Activated CD4-positive, alpha-beta T cell treated with anti-CD3 and anti-CD28 coated beads, Interleukin-2, Interleukin-6, amounts not matched to agents 100 ng/mL and 50 ng/mL, durations not matched to agents 16 hours and 8 hours (primary cell): ENCODE measurements around the gene BBIP1.
A peak's percentile ranks its signal among the peaks of the same experiment; 100 is the strongest.
"Not testable (repeated sequence)": the region's sequence is repeated elsewhere in the genome, so short reads cannot be mapped to it uniquely, and the experiment has no call there.

Experiments
- DNase-seq: peaks from one replicate; pipeline ENCODE4 v3.0.0-alpha.2; 2020

The BBIP1 gene

DNA sequence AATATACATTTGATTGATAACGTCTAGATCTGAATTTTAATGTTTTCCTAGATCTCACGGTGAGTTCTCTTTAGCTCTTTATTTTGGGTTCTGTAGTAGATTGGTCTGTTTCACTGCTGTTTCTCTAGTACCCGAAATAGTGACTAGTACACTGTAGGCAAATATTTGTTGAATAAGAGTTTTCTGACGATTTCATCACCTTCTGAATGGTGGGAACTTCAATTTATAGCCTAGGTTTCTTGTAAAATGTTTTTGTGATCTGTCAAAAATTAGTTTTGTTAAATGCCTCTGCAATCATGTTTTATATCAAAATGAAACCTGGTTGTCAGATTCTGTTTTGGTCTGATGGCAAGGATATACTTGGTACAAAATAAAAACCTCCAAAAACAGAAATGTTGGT, 37.1 kb downstream of the BBIP1 start:
- DNase-seq = no peak

DNA sequence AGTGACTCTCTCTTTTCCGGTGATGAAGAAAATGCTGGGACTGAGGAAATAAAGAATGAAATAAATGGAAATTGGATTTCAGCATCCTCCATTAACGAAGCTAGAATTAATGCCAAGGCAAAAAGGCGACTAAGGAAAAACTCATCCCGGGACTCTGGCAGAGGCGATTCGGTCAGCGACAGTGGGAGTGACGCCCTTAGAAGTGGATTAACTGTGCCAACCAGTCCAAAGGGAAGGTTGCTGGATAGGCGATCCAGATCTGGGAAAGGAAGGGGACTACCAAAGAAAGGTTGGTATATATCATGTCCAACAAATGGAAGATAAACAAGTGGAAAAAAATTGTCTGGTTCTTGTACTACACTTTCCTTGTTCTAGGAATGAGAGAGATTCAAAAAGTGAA, 37.7 kb downstream of the BBIP1 start:
- DNase-seq = no peak

DNA sequence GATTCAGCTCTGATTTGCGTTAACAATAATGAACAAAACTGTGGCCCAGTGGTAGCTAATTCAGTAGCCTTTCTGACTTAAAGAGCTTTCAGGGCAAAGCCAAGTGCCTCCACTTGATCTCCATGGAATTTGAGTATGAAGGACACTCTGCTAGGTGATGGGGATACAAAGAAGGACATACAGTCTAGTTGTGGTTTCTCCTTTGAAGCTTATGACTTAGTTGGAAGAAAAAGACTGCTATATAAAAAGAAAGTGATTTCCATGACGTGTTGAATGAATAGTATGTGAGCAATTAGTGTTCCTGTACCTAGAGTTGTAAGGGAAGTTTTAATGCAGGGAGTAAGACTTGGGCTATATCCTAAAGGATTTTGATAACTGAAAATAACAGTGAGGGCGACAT, 39.0 kb downstream of the BBIP1 start:
- no peak for DNase-seq

DNA sequence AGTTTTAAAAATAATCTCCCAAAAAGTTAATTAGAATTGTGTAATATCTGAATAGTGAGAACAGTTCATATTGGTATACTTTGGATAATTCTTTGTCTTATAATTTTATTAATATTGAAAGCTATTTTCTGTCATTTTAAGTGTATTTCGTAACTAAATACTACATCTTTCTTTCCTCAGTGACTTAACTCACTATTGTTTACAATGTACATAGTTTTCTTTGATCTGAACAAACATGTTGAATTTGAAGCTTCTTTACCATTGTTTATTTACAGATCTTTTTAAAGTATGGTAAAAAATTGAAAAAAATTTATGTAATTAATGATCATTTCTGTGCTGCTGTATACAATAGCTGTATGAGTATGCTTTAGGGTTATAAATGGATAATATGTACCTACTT, 42.2 kb downstream of the BBIP1 start:
- no peak for DNase-seq

DNA sequence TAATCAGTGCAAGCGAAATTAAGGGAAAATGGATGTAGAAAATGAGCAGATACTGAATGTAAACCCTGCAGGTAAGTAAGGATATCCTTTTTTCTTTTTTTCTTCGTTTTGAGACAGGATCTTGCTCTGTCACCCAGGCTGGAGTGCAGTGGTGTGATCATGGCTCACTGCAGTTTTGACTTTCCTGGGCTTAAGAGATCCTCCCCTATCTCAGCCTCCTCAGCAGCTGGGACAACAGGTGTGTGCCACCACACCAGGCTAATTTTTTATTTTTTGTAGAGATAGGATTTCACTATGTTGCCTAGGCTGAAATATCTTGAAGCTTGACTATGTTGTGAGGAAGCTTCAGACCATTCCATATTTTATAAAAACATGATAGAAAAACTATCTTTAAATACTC, 43.0 kb downstream of the BBIP1 start:
- no peak for DNase-seq

DNA sequence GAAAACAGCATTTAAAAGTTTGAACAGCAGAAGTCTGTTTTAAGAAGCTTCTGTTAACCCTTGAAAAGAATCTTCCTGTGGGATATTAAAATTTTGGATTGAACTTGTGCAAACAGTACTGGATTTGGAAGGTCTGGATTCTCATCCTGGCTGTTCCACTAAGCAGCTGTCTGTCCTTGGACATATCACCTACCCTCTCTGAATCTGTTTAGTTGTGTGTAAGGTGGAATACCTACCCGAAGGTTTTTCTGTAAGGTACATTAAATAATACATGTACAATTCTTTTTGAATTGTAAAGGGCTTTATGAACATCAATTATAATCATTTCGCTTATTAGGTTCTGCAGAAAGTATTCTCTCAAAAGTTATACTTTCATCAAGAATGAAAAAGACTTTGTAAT, 45.0 kb downstream of the BBIP1 start:
- DNase-seq = no peak

DNA sequence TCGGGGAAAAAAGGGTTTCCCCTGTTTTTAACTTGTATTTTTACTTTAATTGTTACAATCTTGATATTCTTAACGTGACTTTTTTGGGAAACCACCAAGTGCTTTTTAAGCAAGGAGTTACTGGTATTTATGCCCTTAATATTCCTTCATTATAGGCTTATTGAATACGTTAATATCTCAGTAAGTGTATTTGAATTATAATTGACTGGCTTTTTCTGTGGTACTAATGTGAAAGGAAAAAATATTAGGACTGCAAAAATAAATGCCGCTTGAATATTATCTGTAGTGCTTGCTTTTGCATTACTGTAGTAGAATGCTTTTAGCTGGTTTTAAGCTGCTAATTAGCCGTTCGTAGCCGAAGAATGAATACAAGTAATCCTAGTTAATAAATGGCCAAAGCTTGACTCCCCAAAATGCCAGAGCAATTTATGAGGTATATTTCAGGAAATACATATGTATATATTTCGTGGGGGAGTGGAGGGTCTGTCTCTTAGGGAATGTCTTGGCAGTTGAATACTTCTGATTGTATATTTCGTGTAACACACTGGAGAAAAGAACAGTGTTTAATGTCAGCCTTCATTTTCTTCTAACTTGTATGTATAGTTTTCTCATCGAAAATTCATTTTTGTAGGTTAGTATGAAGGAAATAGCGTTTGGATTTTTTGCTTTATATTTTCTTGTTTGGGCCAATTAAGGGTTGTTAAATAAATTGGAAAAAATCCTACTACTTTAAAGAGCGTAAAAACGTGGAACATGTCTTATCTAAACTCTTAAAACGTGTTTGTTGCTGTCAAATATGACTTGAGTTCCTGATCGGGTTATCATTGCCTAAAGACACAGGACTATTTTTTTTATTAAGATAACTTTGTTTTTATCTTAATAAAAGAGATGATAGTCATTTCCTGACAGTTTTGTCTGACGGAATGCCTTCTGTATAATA, 45.7 kb downstream of the BBIP1 start:
- no peak for DNase-seq

DNA sequence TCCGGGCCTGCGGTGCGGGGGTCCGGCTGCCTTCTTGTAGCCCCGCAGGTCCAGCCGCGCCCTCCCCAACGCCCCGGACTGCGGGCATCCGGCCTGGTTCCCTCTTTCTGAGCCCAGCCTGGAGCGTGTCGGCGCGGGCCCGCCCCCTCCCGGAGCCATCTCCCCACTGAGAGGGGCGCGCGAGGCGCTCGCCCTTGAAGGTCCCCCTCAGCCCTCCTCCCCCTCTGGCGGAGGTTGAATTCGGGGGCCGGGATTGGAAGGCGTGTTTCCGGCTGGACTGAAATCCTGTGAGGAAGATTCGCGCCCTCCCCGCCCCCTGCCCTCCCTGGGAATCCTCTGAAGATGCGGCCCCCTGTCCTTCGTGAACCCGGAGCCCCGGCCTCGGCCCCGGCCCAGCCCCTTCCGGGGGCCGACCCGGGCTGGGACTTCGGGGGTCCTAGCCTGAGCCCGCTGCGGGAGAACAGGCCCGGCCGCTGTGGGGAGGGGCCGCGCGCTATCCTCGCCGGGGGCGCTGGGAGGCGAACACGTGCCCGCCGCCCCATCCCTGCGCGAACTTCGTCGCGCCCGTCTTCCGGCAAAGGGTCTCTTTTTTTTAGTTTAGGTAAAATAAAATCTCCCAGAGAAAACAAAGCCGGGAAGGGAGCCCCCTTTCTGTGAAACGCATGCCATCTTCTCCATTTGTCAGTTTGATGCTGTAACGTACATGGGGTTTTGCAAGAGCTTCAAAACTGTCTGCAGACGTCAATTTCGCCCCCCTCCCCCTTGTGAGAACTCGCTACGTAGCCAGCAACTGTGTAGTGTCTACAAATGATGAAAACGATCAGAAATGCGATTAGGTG, 46.6 kb downstream of the BBIP1 start:
- DNase-seq = peak; percentile 76

DNA sequence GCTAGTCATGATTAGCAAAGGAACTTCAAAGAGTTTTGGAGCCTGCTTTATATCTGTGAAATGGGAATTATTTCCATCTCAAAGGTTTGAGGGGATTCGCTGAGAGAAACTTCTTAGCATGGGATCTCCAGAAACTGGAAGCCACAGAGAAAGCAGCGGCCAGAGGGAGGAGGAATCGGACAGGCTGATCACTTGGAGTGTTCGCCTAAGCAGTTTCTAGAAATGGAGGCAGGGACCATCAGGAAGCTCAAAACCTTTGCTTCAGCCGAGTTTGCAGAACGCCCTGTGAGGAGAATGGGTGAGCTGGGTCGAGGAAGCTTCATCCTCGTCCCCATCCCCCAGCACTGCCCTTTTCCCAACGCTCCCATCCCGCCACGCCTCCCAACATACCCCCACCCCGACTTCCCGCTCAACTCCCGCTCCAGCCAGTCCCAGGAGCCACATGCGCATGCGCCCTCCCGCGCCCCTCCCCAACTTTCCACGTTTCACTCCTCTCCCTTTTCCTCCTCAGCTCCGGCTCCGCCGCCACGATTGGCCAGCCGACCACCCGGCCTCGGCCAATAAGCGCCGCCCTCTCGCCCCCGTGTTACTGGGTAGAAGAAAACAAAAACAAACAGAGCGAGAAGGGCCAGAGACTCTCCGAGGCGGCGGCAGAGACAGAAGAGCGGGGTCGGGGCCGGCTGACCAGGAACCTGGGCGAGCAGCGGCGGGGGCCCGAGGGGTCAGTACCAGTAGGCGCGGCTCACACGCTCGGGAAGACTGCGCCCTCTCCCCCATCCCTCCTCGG, 47.5 kb downstream of the BBIP1 start, which contains the start of gene PDCD4:
Gene PDCD4, plus strand, starts transcription at position 631 of the 787 bp plus-strand sequence. CDS start 4,100 bp downstream, outside the sequence.
- DNase-seq = peak; percentile 98

DNA sequence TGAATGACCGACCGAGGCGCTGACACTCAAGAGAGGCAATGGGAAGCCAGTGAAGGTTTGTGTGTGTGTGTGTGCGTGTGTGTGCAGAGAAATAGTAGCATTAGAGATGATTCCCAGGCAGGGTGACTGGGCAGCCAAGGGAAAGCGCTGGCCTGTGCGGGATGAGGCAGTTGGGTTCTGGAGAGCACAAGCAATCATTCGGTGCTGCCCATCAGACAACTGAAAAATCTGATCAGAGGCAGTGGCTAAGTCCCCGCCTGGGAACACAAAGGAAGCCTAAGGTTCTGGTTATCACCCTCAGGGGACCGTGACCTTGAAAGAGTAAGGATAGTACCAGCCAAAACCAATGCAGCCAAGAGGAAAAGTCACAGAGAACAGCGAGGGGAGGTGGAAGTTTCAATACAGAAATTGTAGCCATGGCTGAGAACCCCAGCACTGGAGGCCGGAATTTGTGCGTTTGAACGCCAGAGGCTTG, 48.1 kb downstream of the BBIP1 start:
- no peak for DNase-seq

DNA sequence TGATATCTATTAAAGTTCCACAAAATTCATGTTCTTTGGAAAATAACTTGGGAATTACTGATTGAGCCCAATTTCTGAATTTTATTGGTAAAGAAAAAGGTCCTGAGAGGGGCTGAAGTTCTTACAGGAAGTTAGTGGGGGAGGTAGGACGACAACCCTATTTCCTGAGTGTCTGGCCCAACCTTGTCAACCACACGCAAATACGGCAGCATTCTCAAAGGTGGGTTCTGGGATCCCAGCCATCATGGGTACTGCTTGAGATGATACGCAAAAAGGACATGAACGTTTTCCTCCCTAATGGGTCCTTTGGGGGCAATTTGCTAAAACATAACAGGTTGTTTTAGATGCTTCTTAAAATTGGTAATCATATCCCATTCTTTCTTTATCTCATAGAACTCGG, 50.0 kb downstream of the BBIP1 start:
- DNase-seq = peak; percentile 47

DNA sequence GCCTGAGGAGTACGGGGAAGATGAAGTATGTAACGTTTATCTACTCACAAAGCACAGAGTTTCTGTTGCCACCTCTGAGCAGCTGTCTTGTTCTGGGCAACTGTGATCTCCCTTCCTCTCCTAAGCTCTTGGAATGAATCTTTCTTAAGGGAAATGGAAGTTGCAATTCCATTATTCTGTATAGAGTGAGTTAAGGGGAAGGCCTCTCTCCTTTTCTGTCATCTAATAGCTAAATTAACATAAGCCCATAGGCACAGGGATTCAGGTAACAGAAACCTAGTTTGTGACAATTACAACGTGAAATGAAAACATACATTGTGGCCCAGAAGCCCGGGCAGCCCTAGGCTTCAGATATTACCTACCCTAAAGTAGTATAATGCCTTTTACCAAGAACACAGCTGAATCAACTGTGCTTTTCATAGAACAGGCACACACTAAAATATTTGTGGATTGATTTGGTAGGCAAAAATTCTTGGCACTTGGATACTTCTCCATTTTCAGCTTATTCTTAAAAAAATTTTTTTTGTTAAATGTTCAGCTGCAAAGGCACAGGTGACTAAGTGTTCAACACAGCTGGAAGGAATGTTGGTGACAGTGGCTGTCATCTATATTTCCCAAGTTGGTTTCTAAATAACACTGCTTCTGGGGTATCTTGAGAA, 51.0 kb downstream of the BBIP1 start:
- no peak for DNase-seq

DNA sequence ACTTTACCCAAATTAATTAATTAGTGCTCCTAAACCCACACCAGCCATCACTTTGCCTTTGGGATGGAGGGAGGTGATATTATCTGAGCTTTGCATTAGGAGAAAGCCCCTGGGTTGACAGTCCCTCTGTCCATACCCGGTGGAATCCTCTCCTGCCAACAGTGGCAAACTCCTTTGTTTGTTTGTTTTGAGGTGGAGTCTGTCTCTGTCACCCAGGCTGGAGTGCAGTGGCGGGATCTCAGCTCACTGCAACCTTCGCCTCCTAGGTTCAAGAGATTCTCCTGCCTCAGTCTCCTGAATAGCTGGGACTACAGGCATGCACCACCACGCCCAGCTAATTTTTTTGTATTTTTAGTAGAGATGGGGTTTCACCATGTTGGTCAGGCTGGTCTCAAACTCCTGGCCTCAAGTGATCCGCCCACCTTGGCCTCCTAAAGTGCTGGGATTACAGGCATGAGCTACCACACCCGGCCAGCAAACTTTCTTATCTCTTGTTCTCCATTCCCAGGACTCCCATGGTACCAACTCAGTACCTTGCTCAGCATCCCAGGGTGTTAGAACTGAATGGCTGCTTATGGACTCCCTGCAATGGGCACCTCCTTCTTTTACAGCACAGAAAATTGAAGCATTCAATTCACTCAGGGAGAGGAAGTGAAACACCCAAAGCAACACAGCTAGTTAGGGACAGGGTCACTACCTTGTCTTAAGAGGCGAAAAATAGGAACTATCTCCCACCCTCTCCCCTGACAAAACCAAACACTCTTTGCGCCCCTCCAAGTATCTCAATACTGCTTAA, 51.8 kb downstream of the BBIP1 start:
- not testable (repeated sequence) for DNase-seq

DNA sequence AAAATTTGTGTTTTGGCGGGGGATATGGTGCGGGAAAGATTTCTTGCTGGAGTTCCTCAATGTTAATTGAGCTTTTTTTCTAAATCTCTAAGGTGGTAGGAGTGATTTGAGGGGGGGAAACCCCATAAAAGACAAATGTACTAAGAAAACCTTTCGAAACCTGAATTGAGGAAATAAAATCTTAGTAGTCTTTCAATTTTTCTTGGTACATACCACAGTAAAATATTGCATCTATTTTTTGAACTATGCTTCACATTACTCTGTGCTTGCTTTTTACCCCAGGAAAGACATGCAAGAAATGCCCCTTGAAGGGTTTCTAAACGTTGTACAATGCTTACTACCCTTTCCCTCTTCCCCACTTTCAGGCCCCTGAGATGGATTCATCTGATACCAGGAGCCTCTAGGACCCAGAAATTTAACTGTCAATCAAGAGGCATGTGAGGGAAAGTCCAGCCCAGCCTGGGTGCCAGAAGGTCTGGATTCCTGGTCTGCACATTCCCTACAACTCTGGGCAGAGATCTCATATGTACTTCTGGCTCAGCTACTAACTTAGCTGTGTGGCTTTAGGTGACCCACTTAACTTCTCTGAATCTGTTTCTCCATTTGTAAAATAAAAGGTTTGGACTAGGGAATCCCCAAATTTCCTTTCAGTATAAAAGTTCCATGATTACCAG, 53.0 kb downstream of the BBIP1 start:
- no peak for DNase-seq

DNA sequence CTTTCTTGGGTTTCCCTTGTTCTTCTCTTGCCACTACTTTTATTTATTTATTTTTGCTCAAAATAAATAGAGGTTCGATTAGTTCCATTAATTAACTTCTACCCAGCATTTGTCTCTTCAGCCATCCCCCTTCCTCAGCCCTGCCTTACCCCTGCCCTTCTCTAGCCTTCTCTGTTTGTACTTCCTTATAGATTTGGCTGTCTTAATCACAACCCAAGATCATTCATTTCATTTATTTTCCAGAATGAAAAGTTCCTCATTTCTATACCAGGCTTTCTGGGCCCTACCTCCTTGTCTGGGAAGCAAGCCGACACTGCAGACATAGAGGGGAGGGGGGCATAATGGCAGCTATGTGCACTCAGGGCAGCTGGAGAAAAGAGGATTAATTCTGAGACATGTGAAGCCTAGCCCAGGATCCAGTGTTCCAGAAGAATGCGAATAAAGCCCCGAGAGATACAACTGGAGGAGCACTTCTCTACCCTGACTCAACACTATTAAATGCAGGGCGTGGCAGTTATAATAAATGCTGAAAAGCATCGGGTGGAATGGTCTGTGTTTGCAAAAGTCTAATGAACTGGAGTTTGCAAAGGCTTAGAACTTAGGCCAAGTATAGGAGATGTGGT, 53.7 kb downstream of the BBIP1 start:
- DNase-seq = no peak

DNA sequence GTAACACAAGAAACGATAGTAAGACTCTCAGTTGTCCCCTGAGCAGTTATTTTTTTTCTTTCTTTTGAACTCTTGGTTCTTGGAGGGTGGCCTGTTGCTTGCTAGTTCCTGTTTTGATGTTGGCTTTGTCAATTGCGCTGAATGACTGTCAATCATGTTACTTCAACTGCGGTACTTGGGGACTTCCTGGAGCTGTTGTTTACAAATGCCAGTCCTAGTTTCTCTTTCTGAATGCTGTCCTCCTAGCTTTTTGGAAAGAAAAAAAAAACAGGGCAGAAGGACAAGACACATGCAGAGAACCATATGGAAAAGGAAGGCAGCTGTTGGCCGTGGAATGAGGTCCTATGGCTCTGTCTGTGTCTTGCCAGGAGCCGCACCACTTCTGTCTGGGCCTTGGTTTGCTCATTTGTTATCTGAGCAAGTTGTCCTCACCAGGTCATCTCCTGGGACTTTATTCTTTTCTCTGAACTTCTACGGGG, 54.3 kb downstream of the BBIP1 start:
- DNase-seq = peak; percentile 84

DNA sequence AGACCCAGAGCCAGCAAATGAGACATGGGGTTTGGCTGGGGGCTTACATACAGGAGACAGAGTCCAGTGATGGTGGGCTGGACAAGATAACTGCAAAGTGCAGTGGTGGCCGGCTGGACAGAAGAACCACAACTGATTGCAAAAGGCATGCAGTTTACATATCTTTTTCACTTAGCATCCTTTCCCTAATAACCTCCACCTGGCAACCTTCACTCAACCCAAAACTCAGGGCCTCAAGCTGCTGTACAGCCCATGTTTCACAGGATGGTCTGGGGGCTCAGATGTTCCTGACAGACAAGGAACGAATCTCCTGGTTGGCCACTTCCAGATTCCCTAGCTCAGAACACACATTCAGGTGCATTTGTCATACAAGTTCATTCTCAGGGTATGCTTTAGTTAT, 55.0 kb downstream of the BBIP1 start:
- DNase-seq = no peak

DNA sequence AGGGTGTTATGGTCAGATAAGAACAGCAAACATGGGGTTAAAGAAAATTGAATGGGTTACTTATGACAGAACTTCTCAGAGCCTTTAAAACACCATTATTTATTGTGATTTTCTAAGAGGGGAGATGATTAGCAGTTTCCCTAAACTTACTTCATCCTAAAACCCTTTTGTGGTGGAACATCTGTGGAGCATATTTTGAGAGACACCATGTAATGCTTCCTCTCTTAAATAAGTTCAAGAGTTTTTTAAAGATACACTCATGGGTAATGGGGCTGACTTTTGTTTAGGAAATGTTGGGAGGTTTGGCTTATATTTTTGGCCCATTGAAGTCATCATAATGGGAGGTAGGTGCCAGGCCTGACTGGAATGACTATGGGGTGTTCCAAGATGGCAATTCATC, 55.6 kb downstream of the BBIP1 start:
- no peak for DNase-seq

DNA sequence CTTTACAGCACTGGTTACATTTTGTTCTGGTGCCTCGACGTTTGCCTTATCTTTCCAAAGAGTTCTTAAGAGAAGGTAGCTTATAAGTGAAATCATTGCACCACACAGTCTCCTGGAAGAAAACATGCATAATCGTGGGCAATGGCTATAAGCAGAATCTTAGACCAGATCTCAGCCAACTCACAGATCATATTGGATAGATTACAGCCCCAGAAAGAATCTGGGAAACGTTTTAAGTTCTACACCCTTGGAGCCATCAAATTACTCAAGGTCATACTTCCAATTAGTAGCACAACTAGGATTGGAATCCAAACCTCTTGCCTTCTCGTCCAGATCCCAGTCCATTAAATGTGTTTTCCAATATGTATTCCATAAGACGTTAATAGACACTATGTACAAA, 56.0 kb downstream of the BBIP1 start:
- DNase-seq = no peak
